NCI-H524 (cell line): ENCODE data around the gene ANXA7.

ENCODE experiments used
- DNase-seq, 2 experiments: peaks; one replicate each; lab custom pipeline; 2025; lab: John Stamatoyannopoulos, UW

Gene ANXA7

GRCh38 chr10:73413528-73414229 lies at the start of gene ANXA7:
TSS of gene ANXA7 (minus strand) at chr10:73414058. CDS start at chr10:73400856, 13,202 bp downstream.
- DNase-seq = peak; percentile 34 to 70

GRCh38 chr10:73460897-73461296 lies 47.0 kb upstream of the ANXA7 start:
- DNase-seq = no peak

- no peak for DNase-seq
These were observed 45.9 kb upstream of the ANXA7 start for GRCh38 chr10:73459683-73460314.

DNA sequence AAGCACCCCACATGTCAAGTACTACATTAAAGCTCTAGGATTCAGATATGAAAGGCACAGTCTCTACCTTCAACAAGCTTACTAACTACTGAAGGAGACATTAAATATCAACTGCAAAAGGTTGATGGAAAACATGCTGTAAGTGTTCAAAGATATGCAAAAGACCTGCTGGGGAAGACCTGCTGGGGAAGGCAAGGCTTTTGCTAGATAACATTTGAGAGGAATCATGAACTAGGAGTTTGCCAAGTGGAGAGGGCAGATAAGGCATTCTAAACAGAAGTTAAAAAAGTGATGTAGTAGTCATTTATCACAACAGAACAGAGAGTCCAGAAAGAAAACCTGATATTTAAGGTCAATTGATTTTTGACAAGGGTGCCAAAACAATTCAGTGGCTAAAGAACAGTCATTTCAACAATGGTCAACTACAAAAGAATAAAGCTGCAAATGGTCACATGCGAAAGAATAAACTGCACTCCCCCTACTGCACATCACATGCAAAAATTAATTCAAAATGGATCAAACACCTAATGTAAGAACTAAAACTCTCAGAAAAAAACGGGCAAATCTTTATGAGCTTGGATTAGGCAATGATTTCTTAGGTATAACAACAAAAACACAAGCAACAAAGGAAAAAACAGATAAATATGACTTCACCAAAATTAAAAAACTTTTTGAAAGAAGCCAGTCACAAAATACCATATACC lies 42.5 kb upstream of the ANXA7 start:
- no peak for DNase-seq

GRCh38 chr10:73449113-73449512 lies 35.3 kb upstream of the ANXA7 start:
- no peak for DNase-seq

- DNase-seq = no peak
These were observed 34.5 kb upstream of the ANXA7 start for GRCh38 chr10:73448384-73448783.

GRCh38 chr10:73446926-73447325 lies 33.1 kb upstream of the ANXA7 start:
- no peak for DNase-seq

DNA sequence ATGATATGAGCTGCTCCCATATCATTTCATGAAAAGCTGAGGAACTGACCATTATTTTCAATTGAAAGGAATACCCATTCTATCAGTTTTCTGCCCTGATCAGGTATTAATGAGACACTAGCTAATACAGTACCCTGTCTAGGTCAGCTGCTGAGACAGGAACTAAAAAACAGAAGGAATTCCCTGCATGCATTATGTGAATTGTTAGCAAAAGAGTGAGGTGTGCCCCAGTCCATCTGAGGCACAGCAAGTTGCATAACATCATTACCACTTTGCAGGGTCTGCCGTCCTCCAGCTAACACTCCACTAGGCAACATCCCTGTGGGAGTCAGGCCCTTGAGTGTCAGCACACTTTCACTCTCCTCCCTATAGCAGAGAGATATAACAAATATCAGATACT lies 30.6 kb upstream of the ANXA7 start:
- DNase-seq = no peak

DNA sequence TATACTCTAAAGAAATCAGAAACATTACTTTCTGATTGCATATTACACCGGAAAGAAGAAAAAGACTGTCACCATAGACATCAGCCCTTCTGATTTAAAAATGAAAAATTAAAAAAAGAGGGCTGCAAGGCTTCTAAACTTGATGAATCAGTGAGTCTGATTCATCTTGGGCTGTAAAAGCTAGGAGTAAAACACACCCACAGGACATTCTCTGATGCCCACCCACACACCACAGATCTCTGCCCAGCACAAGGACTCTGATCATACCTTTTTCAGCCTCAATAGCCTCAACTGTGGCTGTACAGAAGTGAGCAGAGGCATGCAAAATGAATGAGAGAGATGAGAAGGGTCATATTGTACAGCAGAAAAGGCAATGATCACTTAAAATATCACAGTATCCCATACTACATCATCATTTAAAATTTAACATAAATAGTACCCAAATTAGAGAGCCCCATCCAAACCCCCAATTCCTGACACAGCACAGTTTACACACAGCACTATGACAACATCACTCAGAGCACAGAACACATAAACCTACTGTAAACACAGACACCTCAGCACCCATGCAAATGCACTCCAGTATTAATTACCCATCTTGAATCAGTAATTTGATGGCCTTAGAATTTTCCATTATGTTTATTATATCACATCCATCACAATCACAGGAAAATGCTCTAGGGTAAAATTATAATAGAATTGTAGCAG lies 25.9 kb upstream of the ANXA7 start:
- no peak for DNase-seq

DNA sequence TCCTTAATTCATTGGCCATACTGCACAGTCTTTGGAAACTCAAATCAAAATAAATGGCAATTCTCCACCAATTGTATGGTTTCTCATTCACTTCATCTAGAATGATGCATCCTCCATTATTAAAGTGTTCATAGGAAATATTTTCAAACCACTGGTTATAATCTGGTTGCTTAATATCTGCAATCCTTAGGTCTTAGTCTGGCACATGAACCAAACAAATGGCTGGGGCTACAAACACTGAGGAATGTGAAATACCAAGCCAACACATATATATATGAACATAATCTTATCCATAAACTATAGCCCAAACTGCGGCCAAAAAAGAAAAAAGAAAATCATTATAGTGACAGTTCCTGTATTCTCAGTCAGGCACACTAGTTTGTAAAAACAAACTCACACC lies 25.2 kb upstream of the ANXA7 start:
- DNase-seq = no peak

- no peak for DNase-seq
These were observed 19.6 kb upstream of the ANXA7 start, which contains the start of gene MSS51 for GRCh38 chr10:73433538-73433867. TSS of gene MSS51 (minus strand) at chr10:73433561. CDS start at chr10:73428284, 5,277 bp downstream.

GRCh38 chr10:73432646-73433537 lies 19.0 kb upstream of the ANXA7 start:
- no peak for DNase-seq

DNA sequence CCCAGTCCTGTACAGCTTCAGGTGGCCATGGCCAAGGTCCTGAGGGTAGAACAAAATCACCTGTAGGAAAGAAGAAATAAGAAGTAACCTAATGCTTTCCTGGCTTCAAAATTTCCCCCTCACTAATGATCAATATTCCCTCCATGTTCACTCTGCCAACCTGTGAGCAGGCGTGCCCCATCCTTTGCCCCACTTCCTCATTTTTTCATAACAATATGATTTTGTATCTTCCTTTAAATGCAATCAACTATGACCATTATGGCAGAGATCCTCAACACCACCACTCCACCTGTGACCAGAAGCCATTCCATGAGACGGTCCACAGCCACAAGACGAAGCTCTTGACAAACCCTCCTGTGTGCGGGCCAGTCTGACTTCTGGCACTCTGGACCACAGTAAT lies 12.5 kb upstream of the ANXA7 start:
- DNase-seq = no peak

DNA sequence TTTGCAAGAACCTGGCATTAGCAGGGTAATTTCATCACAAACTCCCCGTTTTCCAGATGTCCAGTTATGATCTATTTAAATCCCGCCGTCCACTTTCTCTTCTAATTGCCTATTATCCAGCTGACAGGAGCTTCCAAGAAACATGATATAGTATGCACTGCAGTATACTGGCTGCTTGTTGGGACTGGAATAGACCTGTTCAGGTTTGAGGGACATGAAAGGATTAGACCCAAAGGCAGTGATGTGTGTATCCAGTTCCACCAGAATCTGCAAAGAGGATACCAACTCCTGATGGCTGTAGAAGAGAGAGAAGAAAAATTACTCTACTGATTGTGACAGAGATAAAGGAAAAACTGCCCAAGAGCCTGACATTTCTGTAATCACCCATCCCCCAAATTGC lies 10.6 kb upstream of the ANXA7 start:
- DNase-seq = peak in 1 of 2 experiments; percentile 0

DNA sequence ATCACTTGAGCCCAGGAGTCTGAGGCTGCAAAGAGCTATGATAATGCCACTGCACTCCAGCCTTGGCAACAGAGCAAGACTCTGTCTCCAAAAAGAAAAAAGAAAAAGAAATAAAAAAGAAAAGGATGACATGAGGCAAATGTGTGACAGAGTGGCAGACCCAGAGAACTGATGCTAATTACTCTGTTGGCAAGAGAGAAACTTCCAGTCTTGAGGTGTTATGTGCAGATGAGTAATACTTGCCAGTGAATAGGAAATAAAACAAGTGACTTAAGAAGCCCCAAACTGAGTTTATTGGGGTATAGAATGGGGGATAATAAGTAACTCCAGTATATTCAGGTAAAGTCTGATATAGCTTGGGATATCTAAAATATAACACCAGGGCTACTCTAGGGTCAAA lies 9.5 kb upstream of the ANXA7 start:
- no peak for DNase-seq

GRCh38 chr10:73416571-73416970 lies 2.7 kb upstream of the ANXA7 start:
- no peak for DNase-seq

GRCh38 chr10:73414230-73414945 lies 530 bp upstream of the ANXA7 start:
- DNase-seq = no peak

GRCh38 chr10:73413108-73413527 lies 740 bp downstream of the ANXA7 start:
- peak in 1 of 2 experiments; percentile 27 for DNase-seq

- no peak for DNase-seq
These were observed 3.0 kb downstream of the ANXA7 start for GRCh38 chr10:73410897-73411296.

DNA sequence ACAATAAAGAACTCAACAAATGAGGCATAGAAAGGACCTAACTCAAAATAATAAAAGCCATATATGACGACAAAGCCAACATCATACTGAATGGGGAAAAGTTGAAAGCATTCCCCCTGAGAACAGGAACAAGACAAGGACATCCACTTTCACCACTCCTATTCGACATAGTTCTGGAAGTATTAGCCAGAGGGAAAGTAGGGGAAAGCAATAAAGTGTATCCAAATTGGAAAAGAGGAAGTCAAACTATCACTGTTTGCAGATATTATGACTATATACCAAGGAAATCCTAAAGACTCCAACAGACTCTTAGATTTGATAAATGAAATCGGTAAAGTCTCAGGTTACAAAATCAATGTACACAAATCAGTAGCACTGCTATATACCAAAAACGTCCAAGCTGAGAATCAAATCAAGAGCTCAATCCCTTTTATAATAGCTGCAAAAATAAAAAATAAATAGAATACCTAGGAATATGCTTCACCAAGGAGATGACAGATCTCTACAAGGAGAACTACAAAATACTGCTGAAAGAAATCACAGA lies 4.8 kb downstream of the ANXA7 start:
- DNase-seq = no peak

GRCh38 chr10:73408061-73408460 lies 5.8 kb downstream of the ANXA7 start:
- no peak for DNase-seq
